Left ventricle myocardium superior (tissue), 1 donor: Measurements from ENCODE around the gene ARHGAP20. TPM values are rescaled to one million over a fixed set of nuclear protein-coding genes. Genes with fewer than 3 reads are reported as not detected.

Source experiments
- ATAC-seq: fragments of 200-7000 bp; cut with Tn5 transposase; one replicate; pipeline ENCODE4 v1.9.1; 2020; ENCODE audit warnings: mild to moderate bottlenecking, moderate library complexity
- DNase-seq: peaks from one replicate; pipeline ENCODE4 v3.0.0-alpha.2; 2020
- intact Hi-C: fragments of 100-400 bp; cut with micrococcal nuclease; formaldehyde crosslinking; loops from one replicate; pipeline ENCODE4 v1.11.0; 2022
- total RNA-seq: library from RNA; stranded (reverse); fragmentation: NEBNext Ultra II Directional; extraction: Animal tissue kit (Norgen Biotek cat#: 25700); gene quantifications from one replicate; pipeline ENCODE4 v1.2.1, GENCODE V29; 2021
- donor health status: DM: no; HTN: yes; CAD: no; lungs with severe emphysema.

Gene ARHGAP20
- total RNA-seq, 1 donor from 2014 or later: 0.27 TPM

GRCh38 chr11:110564676-110565356, 147.4 kb downstream of the ARHGAP20 start:
- no peak for DNase-seq
- intact Hi-C loops: no loop called here
- no peak for ATAC-seq

GRCh38 chr11:110544779-110545178, 167.5 kb downstream of the ARHGAP20 start:
- intact Hi-C loops: no loop called here
- ATAC-seq (no peak), DNase-seq (no peak)

- intact Hi-C loops: no loop called here
- no peak for DNase-seq
- no peak for ATAC-seq
These were observed 174.1 kb downstream of the ARHGAP20 start for GRCh38 chr11:110538154-110538553.

GRCh38 chr11:110530900-110531741, 181.1 kb downstream of the ARHGAP20 start:
- DNase-seq (no peak), ATAC-seq (no peak)
- intact Hi-C loops: no loop called here

- DNase-seq: no peak
- intact Hi-C loops: no loop called here
- no peak for ATAC-seq
These were observed 183.2 kb downstream of the ARHGAP20 start for GRCh38 chr11:110529043-110529442.

- intact Hi-C loops: no loop called here
- DNase-seq (no peak), ATAC-seq (no peak)
These were observed 185.1 kb downstream of the ARHGAP20 start for GRCh38 chr11:110527146-110527545.
